Sigmoid colon (tissue), 7 donors: ENCODE data around the gene ARHGEF28. TPM values are rescaled to one million over a fixed set of nuclear protein-coding genes. Genes with fewer than 3 reads are reported as not detected.

Experiments used
- DNase-seq: peaks from one replicate; pipeline ENCODE4 v3.0.0-alpha.2; 2019
- H3K27ac ChIP-seq, 4 donors: fragments of 200-600 bp; sonication (generic); one replicate each; pipeline ENCODE4 v1.5.1; 2016 to 2019; ENCODE audit warnings: mild to moderate bottlenecking in 1 of 4
- H3K27me3 ChIP-seq, 3 donors: fragments of 200-600 bp; sonication (generic); one replicate each; pipeline ENCODE4 v1.5.1; 2019; ENCODE audit warnings: mild to moderate bottlenecking in 1 of 3
- H3K36me3 ChIP-seq, 4 donors: fragments of 200-600 bp; sonication (generic); one replicate each; pipeline ENCODE4 v1.5.1; 2016 to 2019
- H3K4me1 ChIP-seq, 4 donors: fragments of 200-600 bp; sonication (generic); one replicate each; pipeline ENCODE4 v1.5.1; 2017 to 2019
- H3K4me3 ChIP-seq, 4 donors: fragments of 200-600 bp; sonication (generic); one replicate each; pipeline ENCODE4 v1.5.1; 2017 to 2019; ENCODE audit warnings: mild to moderate bottlenecking in 2 of 4, moderate library complexity in 1 of 4
- H3K9me3 ChIP-seq, 4 donors: fragments of 200-600 bp in 3 of 4; sonication (generic) in 3 of 4; one replicate each; pipeline versions ENCODE4 v1.5.1 to v1.6.1; 2013 to 2019
- CTCF ChIP-seq, 4 experiments: fragments of 450-650 bp in 3 of 4; fragments of 200-600 bp in 1 of 4; IDR thresholded peaks; one replicate each; pipeline ENCODE4 v1.5.1; 2016 to 2019; ENCODE audit warnings: antibody characterized with exemption in 4 of 4, mild to moderate bottlenecking in 3 of 4, moderate library complexity in 2 of 4
- EP300 ChIP-seq, 4 donors: sonication (generic); formaldehyde crosslinking; IDR thresholded peaks; one replicate each; pipeline ENCODE4 v1.6.1; 2017; ENCODE audit warnings: antibody characterized with exemption in 4 of 4
- POLR2A ChIP-seq, 2 donors: fragments of 450-650 bp; IDR thresholded peaks; one replicate each; pipeline ENCODE4 v1.6.1; 2016; ENCODE audit warnings: antibody characterized with exemption in 2 of 2, mild to moderate bottlenecking in 2 of 2, moderate library complexity in 2 of 2
- POLR2AphosphoS5 ChIP-seq, 4 donors: sonication (generic); formaldehyde crosslinking; IDR thresholded peaks; one replicate each; pipeline ENCODE4 v1.6.1; 2017; ENCODE audit warnings: antibody characterized with exemption in 4 of 4
- WGBS, 2 donors: extraction: QIAGEN DNeasy Blood & Tissue Kit; methylation state at CpG; one replicate each; pipeline ENCODE4 v1.1.7; 2013; 5-methylcytosine and 5-hydroxymethylcytosine counted together
- intact Hi-C: fragments of 100-400 bp; cut with DNase I; formaldehyde crosslinking; loops from one replicate; pipeline ENCODE4 v1.15.1; 2023
- polyA plus RNA-seq, 3 donors: library from polyadenylated mRNA; stranded (reverse); fragments of 200-250 nt; gene quantifications; one replicate each; pipeline ENCODE4 v1.2.3, GENCODE V29; 2013
- small RNA-seq, 3 donors: library from RNA; depleted of rRNA; stranded (forward); fragments of <200 nt; gene quantifications; one replicate each; pipeline ENCODE3, GENCODE V24; 2016
- total RNA-seq, 4 donors: library from RNA; depleted of rRNA; stranded (reverse); fragments of >200 nt; gene quantifications; one replicate each; pipeline ENCODE4 v1.1.0, GENCODE V29; 2016
- donor health status: healthy with polysubstance abuse.
- donor health status: Bipolar disorder and iron deficiency.
- donor health status: healthy.

Gene ARHGEF28
- total and polyA plus RNA-seq, 7 donors = 3.0 to 6.9 (median 3.7) TPM

GRCh38 chr5:73989956-73990355 is 364.0 kb downstream of the ARHGEF28 start:
- no peaks in the 10 kb centered on the region for H3K27me3 ChIP-seq
- H3K36me3 ChIP-seq = no peaks in the 10 kb centered on the region
- DNase-seq = no peak
- no peak overlapping the region for H3K27ac ChIP-seq
- intact Hi-C loops = no loop called here
- no peak for TF ChIP-seq POLR2A (IDR thresholded peaks at IDR 0.05)
- TF ChIP-seq CTCF (IDR thresholded peaks at IDR 0.05) = no peak
- no peak for TF ChIP-seq POLR2AphosphoS5 (IDR thresholded peaks at IDR 0.05)
- TF ChIP-seq EP300 (IDR thresholded peaks at IDR 0.05) = no peak
- H3K4me3 ChIP-seq = no peak overlapping the region
- no peaks in the 10 kb centered on the region for H3K4me1 ChIP-seq
- WGBS, 2 donors = 22 to 56% methylated on average over 3 of the region's 3 CpGs
- H3K9me3 ChIP-seq = no peaks in the 10 kb centered on the region

Small RNAs within 50 kb of the gene (small RNA-seq; reads per million reads assigned to genes)
- gene RNU7-196P = 0 reads per million in 3 donors

Other genes with a start within 250 kb of the ARHGEF28 start
- under 1 TPM in 2 of 4 donors, not detected in 2; 0.36 to 0.49 TPM for gene FOXD1, start 177.4 kb upstream of the ARHGEF28 start, total RNA-seq
- under 1 TPM in 1 of 3 donors, not detected in 2; 0.09 TPM for gene FOXD1, start 177.4 kb upstream of the ARHGEF28 start, polyA plus RNA-seq
- 100 to 1,000 TPM; 490 to 780 (median 726) TPM for gene BTF3, start 127.8 kb upstream of the ARHGEF28 start, total RNA-seq
- 1,000 to 10,000 TPM in 1 of 3 donors, 100 to 1,000 TPM in 2; 706 to 1,119 (median 968) TPM for gene BTF3, start 127.8 kb upstream of the ARHGEF28 start, polyA plus RNA-seq
- 10 to 100 TPM; 17.2 to 33.5 (median 24.6) TPM for gene ANKRA2, start 60.6 kb upstream of the ARHGEF28 start, total RNA-seq
- gene ANKRA2, start 60.6 kb upstream of the ARHGEF28 start, polyA plus RNA-seq = 10 to 100 TPM; 14.9 to 24.0 (median 19.2) TPM
- gene UTP15, start 60.5 kb upstream of the ARHGEF28 start, total RNA-seq = 10 to 100 TPM; 14.4 to 27.8 (median 16.3) TPM
- 1 to 10 TPM; 2.8 to 6.1 (median 3.0) TPM for gene UTP15, start 60.5 kb upstream of the ARHGEF28 start, polyA plus RNA-seq